ENCODE results near the gene ABCA9.
"Not testable (repeated sequence)": the region's sequence is repeated elsewhere in the genome, so short reads cannot be mapped to it uniquely, and the experiment has no call there.

ABCA9 gene

GRCh38 chr17:69084911-69085310 lies 24.2 kb upstream of the ABCA9 start:
- Histone ChIP-seq H3K36me3 (ENCODE audit: insufficient read depth, low read length) (peaks cover 27% of the 10 kb centered on the region), H3K27ac (ENCODE audit: low read depth, low read length) (no peak overlapping the region)

GRCh38 chr17:69082696-69083095 lies 22.0 kb upstream of the ABCA9 start:
- Histone ChIP-seq H3K4me3 (ENCODE audit: low read depth in 1 of 2, low read length in 2 of 2) (no peak overlapping the region), H3K9me3 (ENCODE audit: low read length) (no peaks in the 10 kb centered on the region), H3K27me3 (ENCODE audit: control insufficient read depth in 1 of 2, insufficient read depth in 2 of 2, low read length in 2 of 2) (no peaks in the 10 kb centered on the region), H3K27ac (ENCODE audit: low read depth, low read length) (no peak overlapping the region), H3K9ac (ENCODE audit: low read length) (no peak overlapping the region), H3K4me1 (ENCODE audit: insufficient read depth, low read length) (no peaks in the 10 kb centered on the region), H3K36me3 (ENCODE audit: insufficient read depth, low read length) (peaks cover 27% of the 10 kb centered on the region)

More at GRCh38 chr17:69084911-69085310, 24.2 kb upstream of the ABCA9 start:
- Histone ChIP-seq H3K9ac (ENCODE audit: low read length) (no peak overlapping the region), H3K4me3 (ENCODE audit: low read depth in 1 of 2, low read length in 2 of 2) (no peak overlapping the region), H3K9me3 (ENCODE audit: low read length) (no peaks in the 10 kb centered on the region), H3K27me3 (ENCODE audit: control insufficient read depth in 1 of 2, insufficient read depth in 2 of 2, low read length in 2 of 2) (no peaks in the 10 kb centered on the region), H3K4me1 (ENCODE audit: insufficient read depth, low read length) (no peaks in the 10 kb centered on the region)

- Histone ChIP-seq H3K27ac (ENCODE audit: low read depth, low read length) (no peak overlapping the region), H3K4me1 (ENCODE audit: insufficient read depth, low read length) (no peaks in the 10 kb centered on the region), H3K4me3 (ENCODE audit: low read depth in 1 of 2, low read length in 2 of 2) (no peak overlapping the region), H3K9ac (ENCODE audit: low read length) (no peak overlapping the region), H3K9me3 (ENCODE audit: low read length) (no peaks in the 10 kb centered on the region), H3K27me3 (ENCODE audit: control insufficient read depth in 1 of 2, insufficient read depth in 2 of 2, low read length in 2 of 2) (no peaks in the 10 kb centered on the region), H3K36me3 (ENCODE audit: insufficient read depth, low read length) (peaks cover 22% of the 10 kb centered on the region)
Observed at GRCh38 chr17:69078864-69079263, 18.1 kb upstream of the ABCA9 start.

- Histone ChIP-seq H3K27me3 (ENCODE audit: control insufficient read depth in 1 of 2, insufficient read depth in 2 of 2, low read length in 2 of 2) (no peaks in the 10 kb centered on the region), H3K4me3 (ENCODE audit: low read depth in 1 of 2, low read length in 2 of 2) (no peak overlapping the region), H3K9ac (ENCODE audit: low read length) (no peak overlapping the region), H3K27ac (ENCODE audit: low read depth, low read length) (no peak overlapping the region), H3K9me3 (ENCODE audit: low read length) (no peaks in the 10 kb centered on the region), H3K4me1 (ENCODE audit: insufficient read depth, low read length) (no peaks in the 10 kb centered on the region), H3K36me3 (ENCODE audit: insufficient read depth, low read length) (peaks cover 6% of the 10 kb centered on the region)
Observed at GRCh38 chr17:69075823-69076222, 15.1 kb upstream of the ABCA9 start.

GRCh38 chr17:69073392-69073791 lies 12.7 kb upstream of the ABCA9 start:
- H3K27ac ChIP-seq (ENCODE audit: low read depth, low read length); H3K9me3 ChIP-seq (ENCODE audit: low read length); H3K36me3 ChIP-seq (ENCODE audit: insufficient read depth, low read length); H3K9ac ChIP-seq (ENCODE audit: low read length); H3K27me3 ChIP-seq (ENCODE audit: control insufficient read depth in 1 of 2, insufficient read depth in 2 of 2, low read length in 2 of 2); H3K4me3 ChIP-seq (ENCODE audit: low read depth in 1 of 2, low read length in 2 of 2); H3K4me1 ChIP-seq (ENCODE audit: insufficient read depth, low read length): not testable (repeated sequence)

GRCh38 chr17:69072803-69073256 lies 12.1 kb upstream of the ABCA9 start:
- not testable (repeated sequence) for H3K9me3 ChIP-seq (ENCODE audit: low read length); H3K27ac ChIP-seq (ENCODE audit: low read depth, low read length); H3K36me3 ChIP-seq (ENCODE audit: insufficient read depth, low read length); H3K9ac ChIP-seq (ENCODE audit: low read length); H3K4me1 ChIP-seq (ENCODE audit: insufficient read depth, low read length); H3K27me3 ChIP-seq (ENCODE audit: control insufficient read depth in 1 of 2, insufficient read depth in 2 of 2, low read length in 2 of 2); H3K4me3 ChIP-seq (ENCODE audit: low read depth in 1 of 2, low read length in 2 of 2)

- H3K4me1 ChIP-seq (ENCODE audit: insufficient read depth, low read length); H3K9me3 ChIP-seq (ENCODE audit: low read length); H3K27ac ChIP-seq (ENCODE audit: low read depth, low read length); H3K4me3 ChIP-seq (ENCODE audit: low read depth in 1 of 2, low read length in 2 of 2); H3K9ac ChIP-seq (ENCODE audit: low read length); H3K27me3 ChIP-seq (ENCODE audit: control insufficient read depth in 1 of 2, insufficient read depth in 2 of 2, low read length in 2 of 2); H3K36me3 ChIP-seq (ENCODE audit: insufficient read depth, low read length): not testable (repeated sequence)
Observed at GRCh38 chr17:69071233-69071586, 10.5 kb upstream of the ABCA9 start.

GRCh38 chr17:69070378-69071232 lies 9.9 kb upstream of the ABCA9 start:
- H3K4me3 ChIP-seq (ENCODE audit: low read depth in 1 of 2, low read length in 2 of 2); H3K9ac ChIP-seq (ENCODE audit: low read length); H3K27me3 ChIP-seq (ENCODE audit: control insufficient read depth in 1 of 2, insufficient read depth in 2 of 2, low read length in 2 of 2); H3K36me3 ChIP-seq (ENCODE audit: insufficient read depth, low read length); H3K4me1 ChIP-seq (ENCODE audit: insufficient read depth, low read length); H3K9me3 ChIP-seq (ENCODE audit: low read length); H3K27ac ChIP-seq (ENCODE audit: low read depth, low read length): not testable (repeated sequence)

GRCh38 chr17:69069226-69069750 lies 8.6 kb upstream of the ABCA9 start:
- Histone ChIP-seq H3K36me3 (ENCODE audit: insufficient read depth, low read length) (no peaks in the 10 kb centered on the region), H3K27ac (ENCODE audit: low read depth, low read length) (no peak overlapping the region)

GRCh38 chr17:69067274-69068047 lies 6.7 kb upstream of the ABCA9 start:
- no peaks in the 10 kb centered on the region for H3K9me3 ChIP-seq (ENCODE audit: low read length)
- H3K27ac ChIP-seq (ENCODE audit: low read depth, low read length): no peak overlapping the region
- H3K9ac ChIP-seq (ENCODE audit: low read length): no peak overlapping the region
- H3K4me3 ChIP-seq (ENCODE audit: low read depth in 1 of 2, low read length in 2 of 2): no peak overlapping the region
- H3K36me3 ChIP-seq (ENCODE audit: insufficient read depth, low read length): no peaks in the 10 kb centered on the region
- H3K27me3 ChIP-seq (ENCODE audit: control insufficient read depth in 1 of 2, insufficient read depth in 2 of 2, low read length in 2 of 2): no peaks in the 10 kb centered on the region
- H3K4me1 ChIP-seq (ENCODE audit: insufficient read depth, low read length): no peaks in the 10 kb centered on the region

More at GRCh38 chr17:69069226-69069750, 8.6 kb upstream of the ABCA9 start:
- Histone ChIP-seq H3K27me3 (ENCODE audit: control insufficient read depth in 1 of 2, insufficient read depth in 2 of 2, low read length in 2 of 2) (no peaks in the 10 kb centered on the region), H3K9me3 (ENCODE audit: low read length) (no peaks in the 10 kb centered on the region), H3K4me3 (ENCODE audit: low read depth in 1 of 2, low read length in 2 of 2) (no peak overlapping the region), H3K4me1 (ENCODE audit: insufficient read depth, low read length) (no peaks in the 10 kb centered on the region), H3K9ac (ENCODE audit: low read length) (no peak overlapping the region)

GRCh38 chr17:69066482-69066881 lies 5.8 kb upstream of the ABCA9 start:
- Histone ChIP-seq H3K4me3 (ENCODE audit: low read depth in 1 of 2, low read length in 2 of 2) (no peak overlapping the region), H3K9ac (ENCODE audit: low read length) (no peak overlapping the region), H3K27ac (ENCODE audit: low read depth, low read length) (no peak overlapping the region), H3K4me1 (ENCODE audit: insufficient read depth, low read length) (no peaks in the 10 kb centered on the region), H3K36me3 (ENCODE audit: insufficient read depth, low read length) (no peaks in the 10 kb centered on the region), H3K9me3 (ENCODE audit: low read length) (no peaks in the 10 kb centered on the region), H3K27me3 (ENCODE audit: control insufficient read depth in 1 of 2, insufficient read depth in 2 of 2, low read length in 2 of 2) (no peaks in the 10 kb centered on the region)
